GM10266 (cell line): ENCODE measurements around the gene NFU1.

Source experiments
- DNase-seq: peaks from one replicate; pipeline ENCODE4 v3.0.0; 2012; ENCODE audit errors: extremely low spot score
- CTCF ChIP-seq: IDR thresholded peaks from 2 replicates; pipeline ENCODE4 v1.5.1; 2012; ENCODE audit warnings: mild to moderate bottlenecking, low read depth; ENCODE audit not compliant: control insufficient read depth, insufficient read depth; ENCODE audit errors: missing control alignments

The NFU1 gene

GRCh38 chr2:69383176-69383812, 53.9 kb downstream of the NFU1 start:
- DNase-seq: no peak
- TF ChIP-seq CTCF: no peak

- TF ChIP-seq CTCF: no peak
- no peak for DNase-seq
These were observed 54.7 kb downstream of the NFU1 start for GRCh38 chr2:69382547-69382946.

GRCh38 chr2:69381337-69381737, 55.9 kb downstream of the NFU1 start:
- no peak for TF ChIP-seq CTCF
- no peak for DNase-seq

GRCh38 chr2:69380072-69380917, 56.9 kb downstream of the NFU1 start:
- TF ChIP-seq CTCF: no peak
- DNase-seq: no peak

- no peak for DNase-seq
- TF ChIP-seq CTCF: no peak
These were observed 60.8 kb downstream of the NFU1 start for GRCh38 chr2:69376403-69376802.

- peak; percentile 58 for TF ChIP-seq CTCF
- DNase-seq: peak; percentile 30
These were observed 61.5 kb downstream of the NFU1 start for GRCh38 chr2:69375494-69376353.

GRCh38 chr2:69372767-69373166, 64.5 kb downstream of the NFU1 start:
- DNase-seq: no peak
- no peak for TF ChIP-seq CTCF
